Measurements from ENCODE around the gene MICAL2.

Gene MICAL2

GRCh38 chr11:12225046-12225739 lies 114.8 kb downstream of the MICAL2 start:
- Mint-ChIP-seq H3K27me3 (peaks cover 9% of the 10 kb centered on the region), H3K27ac (no peak overlapping the region), H3K4me3 (no peak overlapping the region), H3K36me3 (no peaks in the 10 kb centered on the region), H3K4me1 (peaks cover 10% of the 10 kb centered on the region), H3K9me3 (no peaks in the 10 kb centered on the region)
- DNase-seq (ENCODE audit: low spot score in 2 of 2) (no peak), ATAC-seq (ENCODE audit: low read depth) (no peak)

- H3K4me3 Mint-ChIP-seq: no peak overlapping the region
- H3K9me3 Mint-ChIP-seq: no peaks in the 10 kb centered on the region
- H3K4me1 Mint-ChIP-seq: peaks cover 10% of the 10 kb centered on the region
- no peak overlapping the region for H3K27ac Mint-ChIP-seq
- DNase-seq (ENCODE audit: low spot score in 2 of 2): no peak
- H3K36me3 Mint-ChIP-seq: no peaks in the 10 kb centered on the region
- no peak for ATAC-seq (ENCODE audit: low read depth)
- H3K27me3 Mint-ChIP-seq: peaks cover 8% of the 10 kb centered on the region
Observed at GRCh38 chr11:12226093-12226492, 115.7 kb downstream of the MICAL2 start.

DNA sequence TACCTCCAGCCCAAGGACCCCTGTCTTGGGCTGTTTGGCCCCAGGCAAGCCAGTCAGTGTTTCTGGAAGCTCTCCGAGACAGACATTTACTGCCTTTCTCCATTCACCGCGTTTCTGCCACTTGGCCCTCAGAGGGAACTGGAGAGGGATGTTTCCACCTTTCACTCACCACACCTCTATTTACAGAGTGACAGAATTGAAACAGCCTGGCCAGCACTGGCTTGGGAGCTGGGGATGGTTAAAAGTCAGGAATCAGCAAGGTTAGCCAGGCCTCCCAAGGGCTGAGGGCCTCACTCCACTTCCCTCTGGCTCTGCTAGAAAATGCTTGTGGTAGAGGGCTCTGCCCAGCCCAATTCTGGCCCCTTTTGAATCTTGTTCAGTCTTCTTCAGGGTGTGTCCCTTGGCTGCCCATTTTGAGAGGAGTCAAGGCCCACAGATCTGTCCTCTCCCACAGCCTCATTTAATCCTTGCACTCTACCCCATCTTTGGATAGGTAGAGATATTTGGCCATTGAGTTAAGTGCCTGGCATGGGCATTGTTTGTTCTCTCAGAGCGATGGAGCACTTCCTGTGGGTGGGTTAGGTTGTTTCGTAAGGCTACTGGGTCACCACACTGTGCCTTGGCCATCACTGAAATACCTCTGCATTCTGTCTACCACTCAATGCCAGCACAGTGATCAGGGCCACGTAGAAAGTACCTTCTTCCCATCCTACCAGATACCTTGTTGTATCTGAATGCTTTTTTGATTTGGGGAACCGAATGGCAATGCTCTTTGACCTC lies 119.2 kb downstream of the MICAL2 start:
- H3K27ac Mint-ChIP-seq: no peak overlapping the region
- H3K4me1 Mint-ChIP-seq: peaks cover 3% of the 10 kb centered on the region
- H3K36me3 Mint-ChIP-seq: no peaks in the 10 kb centered on the region
- DNase-seq (ENCODE audit: low spot score in 2 of 2) (no peak), ATAC-seq (ENCODE audit: low read depth) (no peak)
- H3K27me3 Mint-ChIP-seq: peaks cover 6% of the 10 kb centered on the region
- H3K4me3 Mint-ChIP-seq: no peak overlapping the region
- no peaks in the 10 kb centered on the region for H3K9me3 Mint-ChIP-seq

- no peak overlapping the region for H3K27ac Mint-ChIP-seq
- ATAC-seq (ENCODE audit: low read depth) (no peak), DNase-seq (ENCODE audit: low spot score in 2 of 2) (no peak)
- H3K27me3 Mint-ChIP-seq: peaks cover 7% of the 10 kb centered on the region
- no peaks in the 10 kb centered on the region for H3K9me3 Mint-ChIP-seq
- no peak overlapping the region for H3K4me3 Mint-ChIP-seq
- no peaks in the 10 kb centered on the region for H3K4me1 Mint-ChIP-seq
- no peaks in the 10 kb centered on the region for H3K36me3 Mint-ChIP-seq
Observed at GRCh38 chr11:12232160-12232559, 121.8 kb downstream of the MICAL2 start.

DNA sequence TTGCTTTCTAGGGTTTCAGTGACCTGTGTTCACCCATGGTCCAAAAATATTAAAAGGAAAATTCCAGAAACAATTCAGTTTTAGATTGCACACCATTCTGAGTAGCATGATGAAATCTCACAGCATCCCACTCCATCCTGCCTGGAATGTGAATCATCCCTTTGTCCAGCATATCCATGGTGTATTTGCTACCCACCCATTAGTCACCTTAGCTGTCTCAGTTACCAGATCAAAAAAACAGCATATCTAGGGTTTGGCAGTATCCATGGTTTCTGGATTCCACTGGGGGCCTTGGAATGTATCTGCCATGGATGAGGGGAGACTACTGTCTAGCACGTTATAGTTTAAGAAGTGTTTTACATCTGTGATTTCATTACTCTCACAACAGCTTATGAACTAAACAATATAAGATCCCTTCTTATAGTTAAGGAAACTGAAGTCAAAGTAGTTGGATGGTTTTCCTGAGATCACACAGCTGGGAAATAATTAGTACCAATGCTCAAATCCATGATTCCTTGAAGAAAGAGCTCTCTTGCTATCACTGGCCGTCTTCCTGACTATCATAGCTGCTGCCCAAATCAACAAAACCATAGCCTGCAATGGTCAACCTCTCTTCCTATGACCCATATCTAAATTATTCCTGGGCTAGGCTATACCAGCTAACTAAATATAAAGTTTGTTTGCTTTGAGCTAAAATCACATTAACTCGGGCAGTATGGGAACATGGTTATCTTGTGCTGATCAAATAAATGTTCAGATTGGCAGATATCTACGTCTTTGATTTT lies 122.6 kb downstream of the MICAL2 start:
- DNase-seq (ENCODE audit: low spot score in 2 of 2): no peak
- ATAC-seq (ENCODE audit: low read depth): no peak
- no peak overlapping the region for H3K27ac Mint-ChIP-seq
- H3K4me3 Mint-ChIP-seq: no peak overlapping the region
- H3K27me3 Mint-ChIP-seq: peaks cover 7% of the 10 kb centered on the region
- no peaks in the 10 kb centered on the region for H3K36me3 Mint-ChIP-seq
- H3K4me1 Mint-ChIP-seq: no peaks in the 10 kb centered on the region
- H3K9me3 Mint-ChIP-seq: no peaks in the 10 kb centered on the region

GRCh38 chr11:12233602-12233925 lies 123.2 kb downstream of the MICAL2 start:
- ATAC-seq (ENCODE audit: low read depth): no peak
- H3K27me3 Mint-ChIP-seq: peaks cover 5% of the 10 kb centered on the region
- no peaks in the 10 kb centered on the region for H3K4me1 Mint-ChIP-seq
- H3K9me3 Mint-ChIP-seq: no peaks in the 10 kb centered on the region
- no peak for DNase-seq (ENCODE audit: low spot score in 2 of 2)
- H3K4me3 Mint-ChIP-seq: no peak overlapping the region
- no peaks in the 10 kb centered on the region for H3K36me3 Mint-ChIP-seq
- no peak overlapping the region for H3K27ac Mint-ChIP-seq

DNA sequence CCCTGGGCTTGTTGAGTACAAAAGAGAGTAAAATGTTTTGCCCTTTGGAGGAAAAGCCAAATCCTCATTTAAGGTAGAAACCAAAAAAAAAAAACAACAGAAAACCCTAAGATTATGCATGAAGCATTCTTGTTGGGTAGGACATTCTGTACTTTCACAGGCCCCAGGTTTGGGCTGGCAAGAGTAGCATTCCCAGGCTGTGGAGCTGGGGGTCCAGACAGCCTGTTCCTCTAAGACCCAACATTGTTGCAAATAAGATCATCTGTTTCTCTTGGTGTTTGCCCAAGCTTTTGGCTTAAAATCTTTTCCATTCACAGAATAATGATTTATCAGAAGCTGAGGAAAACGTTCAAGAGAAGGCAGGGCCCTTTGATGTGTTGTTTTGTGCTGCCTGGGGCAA lies 123.8 kb downstream of the MICAL2 start:
- H3K4me3 Mint-ChIP-seq: no peak overlapping the region
- H3K36me3 Mint-ChIP-seq: no peaks in the 10 kb centered on the region
- no peaks in the 10 kb centered on the region for H3K4me1 Mint-ChIP-seq
- no peak for DNase-seq (ENCODE audit: low spot score in 2 of 2)
- H3K27me3 Mint-ChIP-seq: peaks cover 5% of the 10 kb centered on the region
- no peak for ATAC-seq (ENCODE audit: low read depth)
- no peak overlapping the region for H3K27ac Mint-ChIP-seq
- H3K9me3 Mint-ChIP-seq: no peaks in the 10 kb centered on the region

GRCh38 chr11:12235080-12235479 lies 124.7 kb downstream of the MICAL2 start:
- no peaks in the 10 kb centered on the region for H3K36me3 Mint-ChIP-seq
- peaks cover 5% of the 10 kb centered on the region for H3K27me3 Mint-ChIP-seq
- H3K4me1 Mint-ChIP-seq: no peaks in the 10 kb centered on the region
- DNase-seq (ENCODE audit: low spot score in 2 of 2) (no peak), ATAC-seq (ENCODE audit: low read depth) (no peak)
- no peaks in the 10 kb centered on the region for H3K9me3 Mint-ChIP-seq
- H3K27ac Mint-ChIP-seq: no peak overlapping the region
- no peak overlapping the region for H3K4me3 Mint-ChIP-seq

- ATAC-seq (ENCODE audit: low read depth) (no peak), DNase-seq (ENCODE audit: low spot score in 2 of 2) (no peak)
- Mint-ChIP-seq H3K27ac (no peak overlapping the region), H3K4me3 (no peak overlapping the region), H3K9me3 (no peaks in the 10 kb centered on the region), H3K36me3 (no peaks in the 10 kb centered on the region), H3K4me1 (no peaks in the 10 kb centered on the region), H3K27me3 (peaks cover 5% of the 10 kb centered on the region)
Observed at GRCh38 chr11:12235553-12235946, 125.2 kb downstream of the MICAL2 start.

- Mint-ChIP-seq H3K4me3 (no peak overlapping the region), H3K9me3 (no peaks in the 10 kb centered on the region), H3K27ac (no peak overlapping the region), H3K27me3 (peaks cover 5% of the 10 kb centered on the region), H3K36me3 (no peaks in the 10 kb centered on the region), H3K4me1 (no peaks in the 10 kb centered on the region)
- ATAC-seq (ENCODE audit: low read depth) (no peak), DNase-seq (ENCODE audit: low spot score in 2 of 2) (peak in 1 of 2 donors; percentile 8)
Observed at GRCh38 chr11:12235947-12236743, 125.8 kb downstream of the MICAL2 start.

GRCh38 chr11:12236744-12237101 lies 126.3 kb downstream of the MICAL2 start:
- no peak for DNase-seq (ENCODE audit: low spot score in 2 of 2)

DNA sequence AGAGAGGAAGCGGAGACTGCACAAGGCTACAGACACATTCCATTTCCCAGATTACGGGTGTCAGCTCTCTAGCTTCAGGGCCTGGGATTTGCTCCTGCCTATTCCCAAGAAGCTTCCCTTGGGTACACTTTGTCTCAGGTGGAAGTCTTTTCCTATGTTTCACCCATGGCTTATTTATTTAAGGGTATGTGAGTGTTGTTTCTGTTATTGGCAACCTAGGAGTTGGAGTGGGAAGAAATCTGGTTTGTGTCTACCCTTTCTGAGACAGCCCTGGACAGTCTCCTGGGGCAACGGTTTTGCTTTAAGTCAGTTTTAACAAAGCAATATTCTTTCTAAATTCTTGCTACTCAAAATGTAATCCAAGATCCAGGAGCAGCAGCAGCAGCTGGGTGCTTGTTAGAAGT lies 127.0 kb downstream of the MICAL2 start:
- no peak overlapping the region for H3K27ac Mint-ChIP-seq
- DNase-seq (ENCODE audit: low spot score in 2 of 2) (no peak), ATAC-seq (ENCODE audit: low read depth) (no peak)
- no peaks in the 10 kb centered on the region for H3K9me3 Mint-ChIP-seq
- H3K4me3 Mint-ChIP-seq: no peak overlapping the region
- no peaks in the 10 kb centered on the region for H3K4me1 Mint-ChIP-seq
- H3K36me3 Mint-ChIP-seq: no peaks in the 10 kb centered on the region
- H3K27me3 Mint-ChIP-seq: peaks cover 4% of the 10 kb centered on the region

More at GRCh38 chr11:12236744-12237101, 126.3 kb downstream of the MICAL2 start:
- no peaks in the 10 kb centered on the region for H3K9me3 Mint-ChIP-seq
- no peak overlapping the region for H3K4me3 Mint-ChIP-seq
- ATAC-seq (ENCODE audit: low read depth): no peak
- no peak overlapping the region for H3K27ac Mint-ChIP-seq
- H3K27me3 Mint-ChIP-seq: peaks cover 5% of the 10 kb centered on the region
- no peaks in the 10 kb centered on the region for H3K36me3 Mint-ChIP-seq
- no peaks in the 10 kb centered on the region for H3K4me1 Mint-ChIP-seq

DNA sequence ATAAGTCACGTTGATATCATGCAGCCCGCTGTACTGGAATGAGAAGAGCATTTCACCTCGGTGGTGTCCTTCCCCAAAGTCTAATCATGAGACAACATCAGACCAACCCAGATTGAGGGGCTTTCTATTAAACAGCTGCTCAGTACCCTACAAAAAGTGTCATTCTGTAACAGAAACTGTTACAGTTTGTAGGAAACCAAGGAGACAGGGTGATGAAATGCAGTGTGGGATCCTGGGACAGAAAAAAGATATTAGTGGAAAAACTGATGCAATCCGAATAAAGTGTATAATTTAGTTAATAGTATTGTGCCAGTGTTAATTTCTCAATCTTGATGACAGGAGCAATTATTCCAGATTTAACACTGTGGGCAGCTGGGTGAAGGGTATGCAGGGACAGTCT lies 128.0 kb downstream of the MICAL2 start:
- no peaks in the 10 kb centered on the region for H3K4me1 Mint-ChIP-seq
- DNase-seq (ENCODE audit: low spot score in 2 of 2): no peak
- H3K27me3 Mint-ChIP-seq: peaks cover 6% of the 10 kb centered on the region
- no peak for ATAC-seq (ENCODE audit: low read depth)
- no peaks in the 10 kb centered on the region for H3K9me3 Mint-ChIP-seq
- H3K27ac Mint-ChIP-seq: no peak overlapping the region
- H3K36me3 Mint-ChIP-seq: no peaks in the 10 kb centered on the region
- no peak overlapping the region for H3K4me3 Mint-ChIP-seq

GRCh38 chr11:12239396-12239795 lies 129.0 kb downstream of the MICAL2 start:
- Mint-ChIP-seq H3K36me3 (no peaks in the 10 kb centered on the region), H3K27me3 (peaks cover 8% of the 10 kb centered on the region), H3K9me3 (no peaks in the 10 kb centered on the region), H3K4me3 (no peak overlapping the region), H3K27ac (no peak overlapping the region), H3K4me1 (no peaks in the 10 kb centered on the region)
- DNase-seq (ENCODE audit: low spot score in 2 of 2) (no peak), ATAC-seq (ENCODE audit: low read depth) (no peak)

All from memory B cell (primary cell).